GM23338 (cell line): ENCODE data around the gene MEGF11. TPM values are rescaled to one million over a fixed set of nuclear protein-coding genes. Genes with fewer than 3 reads are reported as not detected.

Experiments used
- ATAC-seq: fragments of 200-7000 bp; cut with Tn5 transposase; 3 replicates; pipeline ENCODE4 v1.9.1; 2020
- DNase-seq: peaks from one replicate; pipeline ENCODE4 v3.0.0-alpha.2; 2015; ENCODE audit warnings: low spot score
- H2AFZ ChIP-seq: fragments of 200-600 bp; sonication (generic); 2 replicates; pipeline ENCODE4 v1.8.0; 2016; ENCODE audit warnings: antibody characterized with exemption, mild to moderate bottlenecking, moderate library complexity
- H3F3A ChIP-seq: fragments of 200-600 bp; sonication (generic); replicated peaks from 2 replicates; pipeline ENCODE4 v1.8.0; 2017; ENCODE audit warnings: antibody characterized with exemption, mixed run types, low read depth
- H3K27ac ChIP-seq: fragments of 200-600 bp; sonication (generic); 2 replicates; pipeline ENCODE4 v1.6.1; 2016; ENCODE audit warnings: low read depth
- H3K27me3 ChIP-seq: fragments of 200-600 bp; sonication (generic); 2 replicates; pipeline ENCODE4 v1.8.0; 2016; ENCODE audit warnings: mild to moderate bottlenecking, mixed run types, moderate library complexity; ENCODE audit not compliant: insufficient read depth
- H3K36me3 ChIP-seq: fragments of 200-600 bp; sonication (generic); 2 replicates; pipeline ENCODE4 v1.8.0; 2016; ENCODE audit warnings: mild to moderate bottlenecking; ENCODE audit not compliant: insufficient read depth
- H3K4me1 ChIP-seq: fragments of 200-600 bp; sonication (generic); 2 replicates; pipeline ENCODE4 v1.8.0; 2016; ENCODE audit warnings: mild to moderate bottlenecking, moderate library complexity; ENCODE audit not compliant: insufficient read depth
- H3K4me2 ChIP-seq: fragments of 200-600 bp; sonication (generic); 2 replicates; pipeline ENCODE4 v1.7.1; 2017; ENCODE audit warnings: mixed run types
- H3K4me3 ChIP-seq: fragments of 200-600 bp; sonication (generic); 2 replicates; pipeline ENCODE4 v1.6.1; 2016; ENCODE audit warnings: mixed run types
- H3K79me2 ChIP-seq: fragments of 200-600 bp; sonication (generic); replicated peaks from 2 replicates; pipeline ENCODE4 v1.8.0; 2017; ENCODE audit warnings: mild to moderate bottlenecking; ENCODE audit not compliant: insufficient read depth
- H3K9me2 ChIP-seq: fragments of 200-600 bp; sonication (generic); 2 replicates; pipeline ENCODE4 v1.8.0; 2017; ENCODE audit not compliant: insufficient read depth
- H4K20me1 ChIP-seq: fragments of 200-600 bp; sonication (generic); replicated peaks from 2 replicates; pipeline ENCODE4 v1.8.0; 2017; ENCODE audit warnings: mild to moderate bottlenecking; ENCODE audit not compliant: insufficient read depth
- H3K27ac Mint-ChIP-seq: 2 replicates; pipeline ENCODE4 v1.8.0; 2020; ENCODE audit warnings: inconsistent platforms, mild to moderate bottlenecking, moderate library complexity, mixed read lengths
- H3K27me3 Mint-ChIP-seq: 3 replicates; pipeline ENCODE4 v1.8.0; 2022; ENCODE audit warnings: low read depth, mild to moderate bottlenecking, moderate library complexity, mixed read lengths, inconsistent platforms; ENCODE audit not compliant: insufficient read depth, poor library complexity
- H3K36me3 Mint-ChIP-seq: 3 replicates; pipeline ENCODE4 v1.8.0; 2021; ENCODE audit warnings: low read depth, mild to moderate bottlenecking, inconsistent platforms, moderate library complexity, mixed read lengths
- H3K4me1 Mint-ChIP-seq: 3 replicates; pipeline ENCODE4 v1.8.0; 2020; ENCODE audit warnings: mild to moderate bottlenecking, inconsistent platforms, mixed read lengths
- H3K4me3 Mint-ChIP-seq: 3 replicates; pipeline ENCODE4 v1.8.0; 2021; ENCODE audit warnings: moderate library complexity, mild to moderate bottlenecking, inconsistent platforms, mixed read lengths
- H3K9me3 Mint-ChIP-seq: 3 replicates; pipeline ENCODE4 v1.8.0; 2020; ENCODE audit warnings: moderate library complexity, mild to moderate bottlenecking, inconsistent platforms, mixed read lengths
- CREB1 ChIP-seq: fragments of 250-450 bp; sonication (Bioruptor Pico); IDR thresholded peaks from 2 replicates; pipeline ENCODE4 v1.5.0; 2020; ENCODE audit warnings: low read depth, mild to moderate bottlenecking, moderate library complexity
- CTCF ChIP-seq, 2 experiments: fragments of 200-600 bp in 1 of 2; sonication (generic) in 1 of 2; conservative IDR thresholded peaks; 2 replicates each; pipeline versions ENCODE4 v1.5.1 to v1.6.1; 2016 to 2017; ENCODE audit warnings: antibody characterized with exemption in 2 of 2, low read depth in 2 of 2, mild to moderate bottlenecking in 2 of 2, moderate library complexity in 1 of 2
- ETS1 ChIP-seq: IDR thresholded peaks from 2 replicates; pipeline ENCODE4 v1.6.1; 2016; ENCODE audit warnings: antibody characterized with exemption
- EZH2phosphoT487 ChIP-seq: fragments of 200-600 bp; sonication (generic); IDR thresholded peaks from one replicate; pipeline ENCODE4 v1.8.1; 2018; ENCODE audit warnings: antibody characterized with exemption; ENCODE audit not compliant: unreplicated experiment
- JUNB ChIP-seq: IDR thresholded peaks from one replicate; pipeline ENCODE4 v1.6.1; 2016; ENCODE audit warnings: antibody characterized with exemption; ENCODE audit not compliant: unreplicated experiment
- POLR2AphosphoS5 ChIP-seq: IDR thresholded peaks from 2 replicates; pipeline ENCODE4 v1.6.1; 2016; ENCODE audit warnings: antibody characterized with exemption, low read depth
- REST ChIP-seq: IDR thresholded peaks from one replicate; pipeline ENCODE4 v1.6.1; 2018; ENCODE audit warnings: antibody characterized with exemption; ENCODE audit not compliant: unreplicated experiment
- STAT1 ChIP-seq: IDR thresholded peaks from one replicate; pipeline ENCODE4 v1.6.1; 2016; ENCODE audit warnings: antibody characterized with exemption; ENCODE audit not compliant: unreplicated experiment
- ZNF331 ChIP-seq: fragments of 250-450 bp; sonication (Bioruptor Pico); IDR thresholded peaks from 2 replicates; pipeline ENCODE4 v1.5.0; 2020; ENCODE audit warnings: low read depth, mild to moderate bottlenecking, moderate library complexity
- polyA plus RNA-seq: library from polyadenylated mRNA; unstranded; fragments of >200 nt; fragmentation: Nextera tagmentation; extraction: Ambion mirVana; gene quantifications from 2 replicates; pipeline ENCODE4 v1.2.1, GENCODE V29; 2016
- total RNA-seq: library from RNA; depleted of rRNA; stranded (reverse); fragments of >200 nt; shearing (Covaris generic); gene quantifications from 2 replicates; pipeline ENCODE4 v1.2.3, GENCODE V29; 2014

MEGF11 gene
- total and polyA plus RNA-seq, 2 experiments from 2014 or later = 1.3 to 1.9 TPM

GRCh38 chr15:66030650-66031049 lies 222.9 kb downstream of the MEGF11 start:
- H3K79me2 ChIP-seq = no peaks in the 10 kb centered on the region
- H3K9me3 Mint-ChIP-seq = peaks cover 33% of the 10 kb centered on the region
- TF ChIP-seq ZNF331 (no peak), CTCF (conservative IDR thresholded peaks at IDR 0.05; ENCODE audit: low read depth in 2 of 2) (no peak), ETS1 (no peak), REST (no peak)

GRCh38 chr15:66029650-66030049 lies 223.9 kb downstream of the MEGF11 start:
- Histone ChIP-seq H3K4me2 (no peak overlapping the region), H3K79me2 (no peaks in the 10 kb centered on the region), H4K20me1 (no peaks in the 10 kb centered on the region), H2AFZ (no peak overlapping the region), H3K36me3 (peaks cover 3% of the 10 kb centered on the region; the same call in 1 of the 2 replicates), H3K27ac (no peak overlapping the region), H3F3A (peaks cover 4% of the 10 kb centered on the region; the same call in 1 of the 2 replicates), H3K4me1 (peaks cover 36% of the 10 kb centered on the region), H3K9me2 (no peaks in the 10 kb centered on the region), H3K4me3 (no peak overlapping the region), H3K27me3 (no peaks in the 10 kb centered on the region)
- H3K27me3 Mint-ChIP-seq = no peaks in the 10 kb centered on the region
- H3K4me3 Mint-ChIP-seq = no peak overlapping the region
- ATAC-seq (no peak), DNase-seq (no peak)
- peaks cover 48% of the 10 kb centered on the region for H3K4me1 Mint-ChIP-seq
- H3K9me3 Mint-ChIP-seq = peaks cover 29% of the 10 kb centered on the region
- TF ChIP-seq CREB1 (CRISPR knock-in tag) (no peak), JUNB (no peak), EZH2phosphoT487 (no peak), STAT1 (no peak), CTCF (conservative IDR thresholded peaks at IDR 0.05; ENCODE audit: low read depth in 2 of 2) (no peak), POLR2AphosphoS5 (no peak)
- H3K27ac Mint-ChIP-seq = no peak overlapping the region
- H3K36me3 Mint-ChIP-seq = peaks cover 26% of the 10 kb centered on the region

More at GRCh38 chr15:66030650-66031049, 222.9 kb downstream of the MEGF11 start:
- H3K36me3 ChIP-seq = peaks cover 3% of the 10 kb centered on the region; the same call in 1 of the 2 replicates
- ATAC-seq (no peak), DNase-seq (no peak)
- no peak overlapping the region for H3K4me2 ChIP-seq
- Mint-ChIP-seq H3K36me3 (peaks cover 28% of the 10 kb centered on the region), H3K27me3 (peaks cover 1% of the 10 kb centered on the region), H3K27ac (no peak overlapping the region), H3K4me1 (peaks cover 38% of the 10 kb centered on the region), H3K4me3 (no peak overlapping the region)
- peaks cover 4% of the 10 kb centered on the region; the same call in 1 of the 2 replicates for H3F3A ChIP-seq
- no peak overlapping the region for H3K27ac ChIP-seq
- no peaks in the 10 kb centered on the region for H3K27me3 ChIP-seq
- no peaks in the 10 kb centered on the region for H4K20me1 ChIP-seq
- peaks cover 26% of the 10 kb centered on the region for H3K4me1 ChIP-seq
- H3K4me3 ChIP-seq = no peak overlapping the region
- H2AFZ ChIP-seq = no peak overlapping the region
- H3K9me2 ChIP-seq = no peaks in the 10 kb centered on the region
